Pancreas (tissue), 10 donors: Measurements from ENCODE around the gene PEAK1. TPM values are rescaled to one million over a fixed set of nuclear protein-coding genes. Genes with fewer than 3 reads are reported as not detected.

ENCODE experiments used
- ATAC-seq, 4 donors: fragments of 200-7000 bp; cut with Tn5 transposase; one replicate each; pipeline versions ENCODE4 v1.8.0 to v1.9.1; 2020; ENCODE audit warnings: mild to moderate bottlenecking in 4 of 4, moderate library complexity in 4 of 4
- DNase-seq, 6 donors: peaks; one replicate each; pipeline ENCODE4 v3.0.0-alpha.2; 2020
- FAIRE-seq: peaks from 2 replicates; lab custom pipeline; 2012; peaks lifted over from hg19 to GRCh38; lab: Jason Lieb, UNC
- H3K27ac ChIP-seq, 4 donors: fragments of 200-600 bp; sonication (generic); 1 replicate in 3 of 4; 2 replicates in 1 of 4; pipeline versions ENCODE4 v1.5.0 to v1.8.0; 2020
- H3K27me3 ChIP-seq, 4 donors: fragments of 200-600 bp; one replicate each; pipeline ENCODE4 v1.8.0; 2021
- H3K36me3 ChIP-seq, 3 donors: fragments of 200-600 bp; sonication (generic) in 1 of 3; one replicate each; pipeline versions ENCODE4 v1.5.0 to v1.8.0; 2020 to 2021
- H3K4me1 ChIP-seq, 3 donors: fragments of 200-600 bp; one replicate each; pipeline ENCODE4 v1.8.0; 2021
- H3K4me3 ChIP-seq, 4 donors: fragments of 200-600 bp; sonication (generic) in 2 of 4; one replicate each; pipeline versions ENCODE4 v1.5.0 to v1.8.0; 2020 to 2021
- H3K9me3 ChIP-seq, 4 donors: fragments of 200-600 bp; one replicate each; pipeline ENCODE4 v1.8.0; 2021
- WGBS, 2 donors: extraction: QIAGEN DNeasy Blood & Tissue Kit; methylation state at CpG; one replicate each; pipeline ENCODE4 v1.1.7; 2013; 5-methylcytosine and 5-hydroxymethylcytosine counted together
- intact Hi-C, 3 donors: fragments of 100-400 bp; cut with DNase I; formaldehyde crosslinking; loops; one replicate each; pipeline versions ENCODE4 v1.11.1 to v1.14.2; 2022
- polyA plus RNA-seq, 2 donors: library from polyadenylated mRNA; stranded (reverse); fragments of 200-250 nt; gene quantifications; one replicate each; pipeline ENCODE4 v1.2.3, GENCODE V29; 2013
- total RNA-seq, 6 donors: library from RNA; stranded (reverse); fragmentation: NEBNext Ultra II Directional in 4 of 6; extraction: Animal tissue kit (Norgen Biotek cat#: 25700) in 4 of 6; gene quantifications; one replicate each; pipeline versions ENCODE4 v1.2.1 to v1.2.4, GENCODE V29; 2021 to 2023
- TF ChIP-seq, protein P1 (sequence below), 4 donors: fragments of 200-600 bp; sonication (generic) in 3 of 4; IDR thresholded peaks; one replicate each; pipeline versions ENCODE4 v1.5.0 to v1.8.0; 2021; ENCODE audit warnings: antibody characterized with exemption in 4 of 4
- donor health status: healthy with polysubstance abuse.
- donor health status: DM: no; HTN: no; CAD: no; lungs with moderate emphysema.
- donor health status: DM: no; HTN: no; CAD: no.
- donor health status: control.
- donor health status: control.
- donor health status: Bipolar disorder and iron deficiency.
- donor health status: DM: yes; HTN: yes; CAD: no.
- donor health status: DM: no; HTN: no; CAD: no.
- donor health status: DM: no; HTN: no; CAD: no.
- donor health status: DM: yes; HTN: yes; CAD: no.

The PEAK1 gene
- total and polyA plus RNA-seq, 8 donors: 1.8 to 27.6 (median 12.1) TPM

DNA sequence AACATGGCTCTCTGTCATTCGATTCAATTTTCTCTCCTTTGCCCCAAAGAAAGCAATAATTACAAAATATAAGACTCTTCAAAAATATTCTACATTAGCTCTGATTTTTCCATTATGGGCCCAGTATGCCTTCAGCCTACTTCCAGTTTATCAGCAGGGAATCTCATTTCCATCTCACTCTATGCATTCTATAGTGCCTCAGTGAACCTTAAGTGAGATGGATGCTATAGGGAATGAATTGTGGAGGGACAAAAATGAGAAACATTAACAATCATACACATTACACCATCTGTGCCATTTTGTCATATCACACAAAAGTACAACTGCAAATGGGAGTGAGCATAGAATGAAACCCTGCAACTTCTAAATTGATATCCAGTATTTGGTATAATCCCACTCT lies 298.3 kb downstream of the PEAK1 start:
- WGBS, 2 donors: 92 to 100% methylated on average over 1 of the region's 1 CpG
- intact Hi-C loops: no loop called here

DNA sequence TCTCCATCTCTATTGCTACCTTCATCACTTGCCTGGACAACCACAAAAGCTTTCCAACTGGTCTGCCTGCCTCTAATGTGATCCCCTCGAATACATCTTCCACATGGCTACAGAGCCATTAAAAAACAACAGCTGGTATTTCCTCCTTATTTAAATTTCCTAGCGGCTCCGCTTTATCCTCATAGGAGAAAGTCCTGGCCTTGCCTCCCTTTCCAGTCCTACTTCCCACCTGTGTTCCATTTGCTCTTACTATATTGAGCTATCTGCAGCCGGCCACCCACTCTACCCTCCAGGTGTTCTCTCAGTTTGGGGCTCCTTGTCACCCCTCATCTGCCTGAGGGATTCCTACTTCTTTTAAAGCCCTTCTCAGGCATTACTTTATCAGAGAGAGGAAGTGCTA lies 299.3 kb downstream of the PEAK1 start:
- no peak for ATAC-seq
- TF ChIP-seq, protein P1, sequence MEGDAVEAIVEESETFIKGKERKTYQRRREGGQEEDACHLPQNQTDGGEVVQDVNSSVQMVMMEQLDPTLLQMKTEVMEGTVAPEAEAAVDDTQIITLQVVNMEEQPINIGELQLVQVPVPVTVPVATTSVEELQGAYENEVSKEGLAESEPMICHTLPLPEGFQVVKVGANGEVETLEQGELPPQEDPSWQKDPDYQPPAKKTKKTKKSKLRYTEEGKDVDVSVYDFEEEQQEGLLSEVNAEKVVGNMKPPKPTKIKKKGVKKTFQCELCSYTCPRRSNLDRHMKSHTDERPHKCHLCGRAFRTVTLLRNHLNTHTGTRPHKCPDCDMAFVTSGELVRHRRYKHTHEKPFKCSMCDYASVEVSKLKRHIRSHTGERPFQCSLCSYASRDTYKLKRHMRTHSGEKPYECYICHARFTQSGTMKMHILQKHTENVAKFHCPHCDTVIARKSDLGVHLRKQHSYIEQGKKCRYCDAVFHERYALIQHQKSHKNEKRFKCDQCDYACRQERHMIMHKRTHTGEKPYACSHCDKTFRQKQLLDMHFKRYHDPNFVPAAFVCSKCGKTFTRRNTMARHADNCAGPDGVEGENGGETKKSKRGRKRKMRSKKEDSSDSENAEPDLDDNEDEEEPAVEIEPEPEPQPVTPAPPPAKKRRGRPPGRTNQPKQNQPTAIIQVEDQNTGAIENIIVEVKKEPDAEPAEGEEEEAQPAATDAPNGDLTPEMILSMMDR (IDR thresholded peaks at IDR 0.05): no peak
- Histone ChIP-seq H3K36me3 (no peaks in the 10 kb centered on the region), H3K4me3 (no peak overlapping the region), H3K9me3 (no peaks in the 10 kb centered on the region), H3K27me3 (no peaks in the 10 kb centered on the region), H3K27ac (no peak overlapping the region), H3K4me1 (no peaks in the 10 kb centered on the region)
- intact Hi-C loops: no loop called here
- no peak for FAIRE-seq
- WGBS, 2 donors: 88 to 91% methylated on average over 4 of the region's 4 CpGs
- no peak for DNase-seq

More for the DNA sequence above, 298.3 kb downstream of the PEAK1 start:
- Histone ChIP-seq H3K9me3 (no peaks in the 10 kb centered on the region), H3K27ac (no peak overlapping the region), H3K27me3 (no peaks in the 10 kb centered on the region), H3K4me1 (peaks cover 0 to 5% (median 3%) of the 10 kb centered on the region in 3 donors), H3K36me3 (no peaks in the 10 kb centered on the region), H3K4me3 (no peak overlapping the region)
- TF ChIP-seq, protein P1 (IDR thresholded peaks at IDR 0.05): no peak
- no peak for ATAC-seq
- DNase-seq: no peak
- FAIRE-seq: no peak

DNA sequence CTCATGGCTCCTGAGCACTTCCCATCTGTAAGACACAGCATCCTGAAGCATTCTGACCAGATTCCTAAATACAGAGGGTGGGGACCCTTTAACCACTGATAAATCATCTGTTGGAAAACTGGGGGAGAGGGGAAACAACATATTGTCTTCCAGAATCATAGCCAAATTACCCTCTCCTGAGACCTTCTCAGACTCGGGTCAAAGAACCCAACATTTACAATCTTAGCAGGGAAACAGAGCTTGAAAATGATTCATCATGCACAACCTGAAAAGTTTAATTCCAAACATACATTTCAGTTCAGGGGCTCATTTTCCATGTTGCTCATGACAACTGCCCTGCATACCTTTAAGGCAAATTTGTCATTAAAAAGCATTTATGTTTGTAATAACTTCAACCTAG lies 300.5 kb downstream of the PEAK1 start:
- ATAC-seq: no peak
- DNase-seq: no peak
- Histone ChIP-seq H3K4me3 (no peak overlapping the region), H3K27me3 (no peaks in the 10 kb centered on the region), H3K27ac (no peak overlapping the region), H3K36me3 (no peaks in the 10 kb centered on the region), H3K9me3 (no peaks in the 10 kb centered on the region), H3K4me1 (no peaks in the 10 kb centered on the region)
- TF ChIP-seq, protein P1 (IDR thresholded peaks at IDR 0.05): no peak
- no peak for FAIRE-seq
- intact Hi-C loops: loop anchor here in 1 of 3 donors (10.0 kb wide), 1 partner anchor 375 kb away; no protein-coding TSS in a partner anchor
- 20 to 26% methylated on average over 1 of the region's 1 CpG for WGBS, 2 donors

DNA sequence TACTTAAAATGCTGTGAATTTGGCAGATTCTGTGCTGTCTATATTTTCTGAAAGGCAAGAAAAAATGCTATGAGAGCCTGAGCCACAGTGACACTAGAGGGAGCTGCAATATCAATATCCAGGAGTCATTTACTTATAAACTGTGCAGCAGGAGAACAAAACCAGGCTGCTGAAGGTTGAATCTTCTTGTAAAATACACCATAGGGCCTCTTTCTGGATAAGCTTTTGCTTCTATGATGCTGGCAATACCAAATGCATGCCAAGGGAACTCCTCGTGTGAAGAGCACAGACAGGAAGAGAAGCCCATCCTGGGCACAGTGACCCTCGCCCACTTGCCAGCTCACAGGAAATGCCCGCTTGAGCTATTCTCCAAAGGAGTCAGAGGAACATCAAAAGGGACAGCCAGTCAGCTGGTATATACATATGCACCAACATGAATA lies 301.0 kb downstream of the PEAK1 start:
- ATAC-seq: peak; percentile 77 to 94 (median 93)
- 51 to 65% methylated on average over 3 of the region's 3 CpGs for WGBS, 2 donors

DNA sequence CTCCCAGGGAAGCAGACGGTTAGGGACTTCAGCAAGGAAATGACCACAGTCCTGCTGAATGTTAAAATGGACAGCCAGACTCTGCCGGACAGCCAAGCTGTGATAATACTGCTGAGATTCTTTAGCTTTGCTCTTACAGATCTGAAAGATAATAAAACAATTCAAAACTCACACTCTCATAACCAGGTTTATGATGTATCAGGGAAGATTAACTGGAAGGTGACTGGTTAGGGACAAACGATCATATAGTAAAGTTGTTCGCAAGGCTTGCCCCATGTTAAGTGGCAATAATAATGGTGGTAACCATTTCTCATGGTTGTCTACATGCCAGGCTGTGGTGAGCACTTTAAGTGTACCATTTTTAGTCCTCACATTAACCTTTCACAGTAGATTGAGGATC lies 304.7 kb downstream of the PEAK1 start:
- DNase-seq (no peak), FAIRE-seq (no peak), ATAC-seq (no peak)
- Histone ChIP-seq H3K9me3 (no peaks in the 10 kb centered on the region), H3K4me3 (no peak overlapping the region), H3K4me1 (no peaks in the 10 kb centered on the region), H3K27me3 (no peaks in the 10 kb centered on the region), H3K27ac (no peak overlapping the region), H3K36me3 (no peaks in the 10 kb centered on the region)
- 89 to 95% methylated on average over 4 of the region's 4 CpGs for WGBS, 2 donors
- TF ChIP-seq, protein P1 (IDR thresholded peaks at IDR 0.05): no peak
- intact Hi-C loops: loop anchor here in 1 of 3 donors (10.0 kb wide), 1 partner anchor 380 kb away; no protein-coding TSS in a partner anchor

More for the DNA sequence above, 301.0 kb downstream of the PEAK1 start:
- Histone ChIP-seq H3K27me3 (no peaks in the 10 kb centered on the region), H3K36me3 (no peaks in the 10 kb centered on the region), H3K4me1 (no peaks in the 10 kb centered on the region), H3K27ac (no peak overlapping the region), H3K9me3 (no peaks in the 10 kb centered on the region), H3K4me3 (no peak overlapping the region)
- DNase-seq: peak in 3 of 6 donors; percentile 41 to 60 (median 42)
- intact Hi-C loops: loop anchor here in 1 of 3 donors (10.0 kb wide), 1 partner anchor 376 kb away; no protein-coding TSS in a partner anchor
- no peak for FAIRE-seq
- TF ChIP-seq, protein P1 (IDR thresholded peaks at IDR 0.05): peak; percentile 22 to 63 (median 58)
